NCI-H510A treated with DMSO at 0.1 percent for 48 hours (cell line): ENCODE data around the gene NLRP11.
"Not testable (repeated sequence)": the region's sequence is repeated elsewhere in the genome, so short reads cannot be mapped to it uniquely, and the experiment has no call there.

Experiments
- DNase-seq: peaks from one replicate; lab custom pipeline; 2025; lab: John Stamatoyannopoulos, UW

The NLRP11 gene

DNA sequence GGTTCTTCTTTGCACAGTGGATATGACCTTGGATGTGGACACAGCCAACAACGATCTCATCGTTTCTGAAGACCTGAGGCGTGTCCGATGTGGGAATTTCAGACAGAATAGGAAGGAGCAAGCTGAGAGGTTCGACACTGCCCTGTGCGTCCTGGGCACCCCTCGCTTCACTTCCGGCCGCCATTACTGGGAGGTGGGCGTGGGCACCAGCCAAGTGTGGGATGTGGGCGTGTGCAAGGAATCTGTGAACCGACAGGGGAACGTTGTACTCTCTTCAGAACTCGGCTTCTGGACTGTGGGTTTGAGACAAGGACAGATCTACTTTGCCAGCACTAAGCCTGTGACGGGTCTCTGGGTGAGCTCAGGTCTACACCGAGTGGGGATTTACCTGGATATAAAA is 53.5 kb downstream of the NLRP11 start:
- DNase-seq, result no peak

DNA sequence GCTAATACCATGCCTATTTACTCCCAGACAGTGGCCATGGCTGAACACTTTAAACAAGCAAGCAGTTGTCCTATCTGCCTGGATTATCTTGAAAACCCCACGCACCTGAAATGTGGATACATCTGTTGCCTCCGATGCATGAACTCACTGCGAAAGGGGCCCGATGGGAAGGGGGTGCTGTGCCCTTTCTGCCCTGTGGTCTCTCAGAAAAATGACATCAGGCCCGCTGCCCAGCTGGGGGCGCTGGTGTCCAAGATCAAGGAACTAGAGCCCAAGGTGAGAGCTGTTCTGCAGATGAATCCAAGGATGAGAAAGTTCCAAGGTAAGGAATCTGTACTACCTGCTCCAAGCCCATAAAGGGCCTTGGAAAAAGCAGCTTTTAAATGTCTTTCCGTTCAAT is 54.3 kb downstream of the NLRP11 start:
- no peak for DNase-seq

DNA sequence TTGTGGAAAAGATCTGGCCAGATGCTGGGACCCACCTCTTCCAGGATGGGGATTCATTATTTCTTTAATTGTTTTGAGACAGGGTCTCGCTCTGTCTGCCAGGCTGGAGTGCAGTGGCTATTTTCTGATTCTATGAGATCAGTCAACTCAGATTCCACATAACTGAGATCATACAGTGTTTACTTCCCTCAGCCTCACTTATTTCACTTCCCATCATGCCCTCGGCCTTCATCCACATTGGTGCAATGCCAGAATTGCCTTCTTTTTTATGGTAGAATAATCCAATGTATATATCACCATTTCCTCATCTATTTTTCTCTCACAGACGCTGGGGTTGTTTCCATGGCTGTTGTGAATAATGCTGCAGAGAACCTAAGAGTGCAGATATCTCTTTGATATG is 62.2 kb downstream of the NLRP11 start:
- not testable (repeated sequence) for DNase-seq

DNA sequence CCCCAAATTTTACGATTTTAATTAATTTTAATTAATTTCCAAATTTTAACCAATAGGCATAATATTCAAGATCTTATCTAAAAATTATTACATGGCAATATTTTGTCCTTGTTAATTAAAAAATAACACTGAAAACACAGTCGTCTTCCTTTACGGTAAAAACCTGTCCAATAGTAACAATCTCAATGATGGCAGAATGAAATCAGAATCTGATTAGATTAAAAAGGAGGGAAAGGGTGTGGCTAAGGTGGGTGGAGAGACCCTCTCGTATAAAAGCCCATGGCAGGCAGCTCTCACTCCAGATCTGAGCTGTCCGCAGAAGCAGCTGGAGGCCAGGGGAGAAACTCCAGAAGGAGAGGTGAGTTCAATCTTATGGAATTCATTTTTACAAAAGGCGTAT is 63.0 kb downstream of the NLRP11 start, which contains the start of gene RFPL4AL1:
RFPL4AL1 (plus strand) TSS at position 301 of the 400 bp plus-strand sequence. CDS start 2,687 bp downstream, outside the sequence.
- DNase-seq, result not testable (repeated sequence)

DNA sequence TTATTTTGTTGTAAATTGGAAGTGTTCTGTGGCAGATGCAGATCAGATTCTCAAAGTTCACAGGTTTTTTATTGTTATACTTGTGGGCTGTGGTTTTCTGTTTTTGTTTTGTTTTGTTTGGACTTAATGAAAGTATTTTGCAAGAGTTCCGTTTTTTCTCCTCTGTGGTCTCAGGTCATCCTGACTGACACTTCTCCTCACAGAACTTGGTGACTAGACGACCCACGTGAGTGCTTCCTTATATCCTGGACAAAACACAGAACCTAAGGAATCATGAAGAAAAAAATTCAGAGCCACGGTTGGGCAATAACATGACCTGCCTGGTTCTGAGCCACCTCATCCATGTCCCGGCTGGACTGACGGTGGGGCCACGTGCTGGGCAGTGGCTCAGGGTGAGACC is 65.3 kb downstream of the NLRP11 start:
- DNase-seq, result no peak

DNA sequence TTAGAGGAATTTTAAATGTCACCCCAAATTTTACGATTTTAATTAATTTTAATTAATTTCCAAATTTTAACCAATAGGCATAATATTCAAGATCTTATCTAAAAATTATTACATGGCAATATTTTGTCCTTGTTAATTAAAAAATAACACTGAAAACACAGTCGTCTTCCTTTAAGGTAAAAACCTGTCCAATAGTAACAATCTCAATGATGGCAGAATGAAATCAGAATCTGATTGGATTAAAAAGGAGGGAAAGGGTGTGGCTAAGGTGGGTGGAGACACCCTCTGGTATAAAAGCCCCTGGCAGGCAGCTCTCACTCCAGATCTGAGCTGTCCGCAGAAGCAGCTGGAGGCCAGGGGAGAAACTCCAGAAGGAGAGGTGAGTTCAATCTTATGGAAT is 73.0 kb downstream of the NLRP11 start, which contains the start of gene RFPL4A:
RFPL4A (plus strand) TSS at position 301 of the 400 bp plus-strand sequence. CDS start 2,704 bp downstream, outside the sequence.
- DNase-seq, result not testable (repeated sequence)

DNA sequence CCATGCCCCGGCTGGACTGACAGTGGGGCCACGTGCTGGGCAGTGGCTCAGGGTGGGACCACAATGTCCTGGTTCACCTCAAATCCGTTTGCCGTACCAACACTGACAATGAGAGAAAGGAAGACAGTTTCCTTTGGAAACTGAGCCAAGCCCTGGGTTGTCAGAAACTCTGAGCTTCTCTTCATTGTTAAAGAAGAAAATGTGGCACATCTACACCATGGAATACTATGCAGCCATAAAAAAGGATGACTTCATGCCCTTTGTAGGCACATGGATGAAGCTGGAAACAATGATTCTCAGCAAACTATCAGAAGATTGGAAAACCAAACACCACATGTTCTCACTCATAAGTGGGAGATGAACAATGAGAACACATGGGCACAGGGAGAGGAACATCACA is 75.0 kb downstream of the NLRP11 start:
- DNase-seq, result not testable (repeated sequence)

DNA sequence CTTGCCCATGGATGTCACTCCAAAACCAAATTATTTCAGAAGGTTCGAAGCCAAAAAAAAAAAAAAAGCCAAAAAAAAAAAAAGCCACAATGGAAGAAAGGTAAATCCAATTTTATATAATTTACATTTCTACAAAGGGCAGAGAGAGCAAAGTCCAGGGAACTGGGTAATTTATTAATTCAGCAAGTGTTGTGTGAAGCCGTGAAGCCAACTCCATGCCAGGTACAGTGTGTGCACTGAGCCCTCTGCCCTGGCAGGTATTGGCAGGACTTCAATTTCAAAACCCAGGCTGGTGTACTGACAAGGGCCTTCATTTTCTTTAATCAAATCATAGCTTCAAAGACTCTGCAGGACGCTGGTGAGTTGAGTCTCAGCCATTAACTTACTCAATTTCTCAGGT is 78.4 kb downstream of the NLRP11 start:
- DNase-seq, result no peak

DNA sequence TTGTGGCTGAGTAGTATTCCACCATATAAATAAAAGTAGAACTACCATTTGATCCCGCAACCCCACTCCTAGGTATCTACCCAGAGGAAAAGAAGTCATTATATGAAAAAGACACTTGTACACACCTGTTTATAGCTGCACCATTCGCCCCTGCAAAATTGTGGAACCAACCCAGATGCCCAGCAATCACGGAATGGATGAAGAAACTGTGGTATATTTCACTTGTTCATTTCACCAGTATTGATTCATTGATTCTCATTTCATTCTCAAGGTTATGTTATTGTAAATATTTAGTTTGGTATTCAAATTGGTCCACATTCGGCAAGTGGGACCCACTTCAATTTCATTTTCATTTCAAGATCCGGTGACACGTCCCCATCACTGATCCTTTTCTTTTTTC is 81.1 kb downstream of the NLRP11 start:
- DNase-seq, result no peak

DNA sequence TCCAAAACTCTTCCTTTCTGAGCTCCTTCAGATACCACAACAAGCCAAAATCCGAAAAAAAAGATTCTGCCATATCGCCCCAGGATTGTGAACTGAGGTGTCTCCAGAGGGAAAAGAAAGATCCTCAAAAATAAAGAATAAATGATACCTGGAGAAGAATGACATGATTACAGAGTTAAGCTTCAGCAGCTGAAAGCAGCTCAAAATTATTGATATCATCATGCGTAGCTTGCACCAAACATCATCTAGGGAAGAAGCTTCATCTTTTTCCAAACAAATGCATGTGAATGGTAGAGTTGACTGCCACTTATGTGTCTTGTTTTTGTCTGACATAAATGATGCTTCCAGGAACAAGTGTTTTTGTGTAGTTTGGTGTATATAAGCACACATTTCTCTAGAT is 93.5 kb downstream of the NLRP11 start, which contains the start of gene NLRP9:
NLRP9 (minus strand) TSS at position 101 of the 400 bp plus-strand sequence; CDS start at position 73, 28 bp downstream.
- DNase-seq, result no peak
